ENCODE measurements around the gene NTRK2.
A peak's percentile ranks its signal among the peaks of the same experiment; 100 is the strongest.

The NTRK2 gene

GRCh38 chr9:84697509-84698114 lies 28.1 kb downstream of the NTRK2 start:
- TF ChIP-seq CTCF (IDR thresholded peaks at IDR 0.05; ENCODE audit: low read depth, low read length, poor library complexity, severe bottlenecking), result peak; percentile 53
- no peak for TF ChIP-seq EZH2phosphoT487 (IDR thresholded peaks at IDR 0.05; ENCODE audit: borderline replicate concordance, low read length)
- H3K4me1 ChIP-seq (ENCODE audit: control insufficient read depth, low read length), result no peaks in the 10 kb centered on the region
- no peak overlapping the region for H3K4me3 ChIP-seq (ENCODE audit: low read length)
- no peaks in the 10 kb centered on the region for H3F3A ChIP-seq (ENCODE audit: control insufficient read depth, insufficient read depth)
- H3K36me3 ChIP-seq (ENCODE audit: control insufficient read depth, low read length), result no peaks in the 10 kb centered on the region
- no peaks in the 10 kb centered on the region for H3K9me3 ChIP-seq (ENCODE audit: control insufficient read depth, insufficient read depth, low read length)
- H3K4me2 ChIP-seq (ENCODE audit: low read length), result no peak overlapping the region
- H3K79me2 ChIP-seq (ENCODE audit: control insufficient read depth, low read length), result no peaks in the 10 kb centered on the region
- no peak overlapping the region for H3K27ac ChIP-seq (ENCODE audit: low read depth, low read length)
- H4K20me1 ChIP-seq (ENCODE audit: control insufficient read depth, insufficient read depth, low read depth, low read length), result no peaks in the 10 kb centered on the region
- no peaks in the 10 kb centered on the region for H3K9me2 ChIP-seq (replicated peaks; ENCODE audit: control insufficient read depth, low read length)
- H3K27me3 ChIP-seq (ENCODE audit: control insufficient read depth, low read length), result no peaks in the 10 kb centered on the region

- Histone ChIP-seq H3K27ac (ENCODE audit: low read depth, low read length) (no peak overlapping the region), H3K4me3 (ENCODE audit: low read length) (no peak overlapping the region), H4K20me1 (ENCODE audit: control insufficient read depth, insufficient read depth, low read depth, low read length) (no peaks in the 10 kb centered on the region), H3F3A (ENCODE audit: control insufficient read depth, insufficient read depth) (no peaks in the 10 kb centered on the region), H3K79me2 (ENCODE audit: control insufficient read depth, low read length) (no peaks in the 10 kb centered on the region), H3K27me3 (ENCODE audit: control insufficient read depth, low read length) (no peaks in the 10 kb centered on the region), H3K9me3 (ENCODE audit: control insufficient read depth, insufficient read depth, low read length) (no peaks in the 10 kb centered on the region), H3K4me2 (ENCODE audit: low read length) (no peak overlapping the region), H3K4me1 (ENCODE audit: control insufficient read depth, low read length) (no peaks in the 10 kb centered on the region), H3K9me2 (replicated peaks; ENCODE audit: control insufficient read depth, low read length) (no peaks in the 10 kb centered on the region), H3K36me3 (ENCODE audit: control insufficient read depth, low read length) (no peaks in the 10 kb centered on the region)
- no peak for TF ChIP-seq EZH2phosphoT487 (IDR thresholded peaks at IDR 0.05; ENCODE audit: borderline replicate concordance, low read length)
Measured at GRCh38 chr9:84698323-84698722, 28.8 kb downstream of the NTRK2 start.

GRCh38 chr9:84699984-84700383 lies 30.5 kb downstream of the NTRK2 start:
- H3K9me3 ChIP-seq (ENCODE audit: control insufficient read depth, insufficient read depth, low read length), result no peaks in the 10 kb centered on the region

More at GRCh38 chr9:84699984-84700383, 30.5 kb downstream of the NTRK2 start:
- no peaks in the 10 kb centered on the region for H4K20me1 ChIP-seq (ENCODE audit: control insufficient read depth, insufficient read depth, low read depth, low read length)
- no peak overlapping the region for H3K4me3 ChIP-seq (ENCODE audit: low read length)
- H3F3A ChIP-seq (ENCODE audit: control insufficient read depth, insufficient read depth), result no peaks in the 10 kb centered on the region
- H3K4me2 ChIP-seq (ENCODE audit: low read length), result no peak overlapping the region
- no peaks in the 10 kb centered on the region for H3K79me2 ChIP-seq (ENCODE audit: control insufficient read depth, low read length)
- H3K9me2 ChIP-seq (replicated peaks; ENCODE audit: control insufficient read depth, low read length), result no peaks in the 10 kb centered on the region
- H3K27me3 ChIP-seq (ENCODE audit: control insufficient read depth, low read length), result no peaks in the 10 kb centered on the region
- no peak overlapping the region for H3K27ac ChIP-seq (ENCODE audit: low read depth, low read length)
- H3K4me1 ChIP-seq (ENCODE audit: control insufficient read depth, low read length), result no peaks in the 10 kb centered on the region
- TF ChIP-seq EZH2phosphoT487 (IDR thresholded peaks at IDR 0.05; ENCODE audit: borderline replicate concordance, low read length), result no peak
- TF ChIP-seq CTCF (IDR thresholded peaks at IDR 0.05; ENCODE audit: low read depth, low read length, poor library complexity, severe bottlenecking), result no peak
- H3K36me3 ChIP-seq (ENCODE audit: control insufficient read depth, low read length), result no peaks in the 10 kb centered on the region
